GM18498 (cell line): Measurements from ENCODE around the gene KCNK7.
"Not testable (repeated sequence)": the region's sequence is repeated elsewhere in the genome, so short reads cannot be mapped to it uniquely, and the experiment has no call there.

Experiments used
- ATAC-seq: cut with Tn5 transposase; IDR thresholded peaks from one replicate; pipeline ENCODE4 v1.9.1; 2021; ENCODE audit warnings: mild to moderate bottlenecking, moderate library complexity; ENCODE audit not compliant: unreplicated experiment

KCNK7 gene, protein sequence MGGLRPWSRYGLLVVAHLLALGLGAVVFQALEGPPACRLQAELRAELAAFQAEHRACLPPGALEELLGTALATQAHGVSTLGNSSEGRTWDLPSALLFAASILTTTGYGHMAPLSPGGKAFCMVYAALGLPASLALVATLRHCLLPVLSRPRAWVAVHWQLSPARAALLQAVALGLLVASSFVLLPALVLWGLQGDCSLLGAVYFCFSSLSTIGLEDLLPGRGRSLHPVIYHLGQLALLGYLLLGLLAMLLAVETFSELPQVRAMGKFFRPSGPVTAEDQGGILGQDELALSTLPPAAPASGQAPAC

GRCh38 chr11:65595543-65596281, at the start of gene KCNK7:
KCNK7 (minus strand) TSS chr11:65595800; CDS start chr11:65595772, 28 bp downstream.
- no peak for ATAC-seq

DNA sequence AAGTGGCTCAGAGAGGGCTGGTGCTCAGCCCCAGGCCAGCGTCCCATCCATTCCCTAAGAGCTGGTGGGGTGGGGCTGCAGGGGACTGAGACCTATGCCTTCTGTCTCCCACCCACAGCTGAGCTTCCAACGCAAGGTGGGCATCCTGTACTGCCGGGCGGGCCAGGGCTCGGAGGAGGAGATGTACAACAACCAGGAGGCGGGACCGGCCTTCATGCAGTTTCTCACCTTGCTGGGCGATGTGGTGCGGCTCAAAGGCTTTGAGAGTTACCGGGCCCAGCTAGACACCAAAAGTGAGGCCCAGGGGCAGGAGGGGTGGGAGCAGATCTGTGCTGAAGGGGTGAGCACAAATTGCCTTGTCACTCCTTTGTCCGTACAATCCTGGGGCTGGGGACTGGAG, 49.2 kb upstream of the KCNK7 start:
- no peak for ATAC-seq

GRCh38 chr11:65643971-65644370, 48.4 kb upstream of the KCNK7 start:
- ATAC-seq, result no peak

DNA sequence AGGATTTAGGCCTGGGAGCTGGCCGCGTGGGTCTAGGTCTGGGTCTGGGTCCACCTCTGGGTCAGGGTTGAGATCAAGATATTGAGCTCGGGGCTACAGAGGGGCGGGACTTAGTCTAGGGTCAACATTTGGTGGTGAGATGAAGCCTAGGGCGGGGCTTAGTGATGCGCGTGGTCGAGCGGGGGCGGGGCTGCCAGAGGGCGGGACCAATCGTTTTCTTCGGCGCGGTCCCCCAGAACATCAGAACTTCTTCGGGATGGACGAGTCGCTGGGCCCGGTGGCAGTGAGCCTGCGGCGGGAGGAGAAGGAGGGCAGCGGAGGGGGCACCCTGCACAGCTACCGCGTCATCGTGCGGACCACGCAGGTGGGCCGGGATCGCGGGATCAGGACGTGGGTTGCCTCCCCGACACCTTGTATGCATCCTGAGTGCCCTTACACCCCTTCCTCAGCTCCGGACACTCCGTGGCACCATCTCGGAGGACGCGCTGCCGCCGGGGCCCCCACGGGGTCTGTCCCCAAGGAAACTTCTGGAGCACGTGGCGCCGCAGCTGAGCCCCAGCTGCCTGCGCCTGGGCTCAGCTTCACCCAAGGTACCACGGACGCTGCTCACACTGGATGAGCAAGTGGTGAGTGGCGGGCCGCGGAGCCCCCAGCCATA, 46.5 kb upstream of the KCNK7 start:
- ATAC-seq, result no peak

- ATAC-seq, result no peak
Observed at GRCh38 chr11:65641297-65642013, 45.9 kb upstream of the KCNK7 start.

GRCh38 chr11:65640483-65641296, 45.1 kb upstream of the KCNK7 start:
- ATAC-seq, result no peak

- ATAC-seq, result peak; percentile 38
Observed at GRCh38 chr11:65639623-65640482, 44.3 kb upstream of the KCNK7 start.

- ATAC-seq, result not testable (repeated sequence)
Observed at GRCh38 chr11:65639228-65639597, 43.6 kb upstream of the KCNK7 start.

DNA sequence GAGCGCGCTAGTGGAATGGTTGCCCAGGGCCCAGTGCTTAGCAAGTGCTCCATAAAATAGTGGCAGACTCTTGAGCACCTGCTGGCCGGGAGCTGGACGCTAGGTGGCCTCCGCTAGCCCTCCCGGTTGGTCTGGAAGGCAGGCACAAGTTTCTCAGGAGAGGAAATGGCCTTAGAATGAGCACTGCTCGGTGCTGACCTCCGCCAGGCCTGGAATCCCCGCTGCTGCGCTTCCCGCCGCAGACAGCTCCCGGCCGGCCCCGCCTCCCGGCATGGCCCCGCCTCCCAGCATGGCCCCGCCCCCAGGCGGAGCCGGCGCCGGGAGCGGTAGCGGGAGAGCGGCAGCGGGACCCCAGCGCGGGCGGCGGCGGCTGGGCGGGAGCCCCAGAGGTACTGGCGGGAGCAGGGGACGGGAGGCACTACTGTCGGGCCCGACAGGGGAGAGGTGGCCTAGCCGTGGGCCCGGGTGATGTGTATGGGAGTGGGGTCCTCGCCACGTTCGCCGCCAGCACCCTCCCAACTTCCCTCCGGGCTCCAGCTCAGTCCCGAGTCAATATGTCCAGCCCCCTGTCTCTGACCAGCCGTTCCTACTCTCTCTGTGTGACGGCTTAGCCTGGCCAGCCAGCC, 42.3 kb upstream of the KCNK7 start, which contains the start of gene SIPA1:
SIPA1 (plus strand) TSS at position 308 of the 626 bp plus-strand sequence. CDS start 2,821 bp downstream, outside the sequence.
- peak; percentile 47 for ATAC-seq

- no peak for ATAC-seq
Observed at GRCh38 chr11:65637032-65637557, 41.5 kb upstream of the KCNK7 start.

GRCh38 chr11:65636108-65637031, 40.8 kb upstream of the KCNK7 start:
- no peak for ATAC-seq

DNA sequence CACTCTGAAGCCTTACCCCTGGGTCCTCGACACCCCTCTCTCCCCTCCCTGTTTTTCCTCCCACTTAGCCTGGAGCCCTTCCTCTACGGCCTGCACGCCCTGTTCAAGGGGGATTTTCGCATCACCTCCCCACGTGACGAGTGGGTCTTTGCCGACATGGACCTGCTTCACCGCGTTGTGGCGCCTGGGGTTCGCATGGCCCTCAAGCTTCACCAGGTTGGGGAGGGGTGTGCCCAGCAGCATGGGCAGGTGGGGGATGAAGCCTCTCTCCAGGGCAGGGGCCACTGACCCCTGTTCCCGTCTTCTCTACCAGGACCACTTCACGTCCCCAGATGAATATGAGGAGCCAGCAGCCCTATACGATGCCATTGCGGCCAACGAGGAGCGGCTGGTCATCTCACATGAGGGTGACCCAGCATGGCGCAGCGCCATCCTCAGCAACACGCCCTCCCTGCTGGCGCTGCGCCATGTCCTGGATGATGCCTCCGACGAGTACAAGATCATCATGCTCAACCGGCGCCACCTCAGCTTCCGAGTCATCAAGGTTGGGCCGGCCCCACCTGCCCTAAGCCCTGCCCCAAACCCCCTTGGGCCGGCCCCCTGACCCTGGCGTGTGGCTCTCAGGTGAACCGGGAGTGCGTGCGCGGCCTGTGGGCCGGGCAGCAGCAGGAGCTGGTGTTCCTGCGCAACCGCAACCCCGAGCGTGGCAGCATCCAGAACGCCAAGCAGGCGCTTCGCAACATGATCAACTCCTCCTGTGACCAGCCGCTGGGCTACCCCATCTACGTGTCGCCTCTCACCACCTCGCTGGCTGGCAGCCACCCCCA, 39.5 kb upstream of the KCNK7 start:
- ATAC-seq, result no peak

DNA sequence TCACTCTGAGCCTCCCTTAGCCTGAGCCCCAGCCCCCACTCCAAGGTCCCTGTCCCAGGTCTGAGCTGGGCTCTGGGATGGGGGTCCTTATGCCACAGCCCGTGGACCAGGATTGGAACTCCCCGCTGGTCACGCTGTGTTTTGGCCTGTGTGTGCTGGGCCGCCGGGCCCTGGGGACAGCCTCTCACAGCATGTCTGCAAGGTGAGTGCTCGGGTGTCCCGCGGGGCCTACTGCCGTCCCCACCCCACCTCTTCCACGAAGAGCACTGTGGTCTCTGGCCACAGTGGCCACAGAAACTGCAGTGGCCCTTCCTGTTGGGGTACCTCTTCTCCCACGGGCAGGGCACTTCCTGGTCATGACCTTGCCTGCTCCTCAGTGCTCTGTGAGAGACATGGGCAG, 38.8 kb upstream of the KCNK7 start:
- no peak for ATAC-seq

DNA sequence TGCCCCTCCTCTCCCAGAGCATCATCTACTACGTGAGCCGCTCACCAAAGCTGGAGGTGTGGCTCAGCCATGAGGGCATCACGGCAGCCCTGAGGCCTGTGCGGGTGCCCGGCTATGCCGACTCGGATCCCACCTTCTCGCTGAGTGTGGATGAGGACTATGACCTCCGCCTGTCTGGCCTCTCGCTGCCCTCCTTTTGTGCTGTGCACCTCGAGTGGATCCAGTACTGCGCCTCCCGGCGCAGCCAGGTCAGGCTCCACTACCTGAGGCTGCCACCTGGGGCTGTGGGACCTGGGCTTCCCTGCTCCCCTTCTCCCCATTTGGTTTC, 38.5 kb upstream of the KCNK7 start:
- ATAC-seq, result no peak

DNA sequence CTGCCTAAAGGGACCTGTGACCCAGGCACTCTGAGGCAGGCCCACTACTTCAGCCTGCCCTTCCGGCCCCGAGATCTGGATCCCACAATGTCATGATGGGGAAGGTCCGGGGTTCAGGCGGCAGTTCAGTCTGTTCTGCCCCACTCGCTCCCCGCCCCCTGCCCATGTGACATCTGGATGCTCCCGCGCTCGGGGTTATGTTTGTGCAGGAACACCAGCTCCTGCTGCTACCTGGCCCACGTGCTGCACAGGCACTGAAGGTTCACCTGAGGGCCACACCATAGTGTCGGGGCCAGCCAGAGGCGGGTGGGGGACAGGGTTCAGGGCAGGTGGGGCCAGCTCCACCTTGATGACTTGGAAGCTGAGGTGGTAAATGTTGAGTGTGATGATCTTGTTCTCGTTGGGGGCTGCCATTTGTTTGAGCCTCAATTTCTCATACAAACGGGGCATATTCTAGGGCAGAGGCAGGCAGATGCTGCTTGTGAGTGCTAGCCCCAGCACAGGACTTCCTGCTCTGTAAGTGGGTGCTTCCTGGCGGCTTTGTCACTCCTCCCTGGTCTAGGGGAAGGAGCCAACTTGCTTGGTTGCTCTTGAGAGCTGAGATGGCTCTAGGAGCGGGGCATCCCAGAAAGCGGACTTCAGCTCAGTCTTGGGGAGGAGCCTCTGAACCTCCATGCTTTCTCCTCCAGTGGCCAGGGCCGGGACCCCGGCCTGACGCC, 37.9 kb upstream of the KCNK7 start:
- no peak for ATAC-seq

- no peak for ATAC-seq
Observed at GRCh38 chr11:65630215-65630614, 34.6 kb upstream of the KCNK7 start.
